GM21576 (cell line): ENCODE measurements around the gene GALE.
"Not testable (repeated sequence)": the region's sequence is repeated elsewhere in the genome, so short reads cannot be mapped to it uniquely, and the experiment has no call there.

Experiments
- ATAC-seq: cut with Tn5 transposase; IDR thresholded peaks from one replicate; pipeline ENCODE4 v1.9.1; 2021; ENCODE audit warnings: mild to moderate bottlenecking, moderate library complexity; ENCODE audit not compliant: unreplicated experiment

Gene GALE

DNA sequence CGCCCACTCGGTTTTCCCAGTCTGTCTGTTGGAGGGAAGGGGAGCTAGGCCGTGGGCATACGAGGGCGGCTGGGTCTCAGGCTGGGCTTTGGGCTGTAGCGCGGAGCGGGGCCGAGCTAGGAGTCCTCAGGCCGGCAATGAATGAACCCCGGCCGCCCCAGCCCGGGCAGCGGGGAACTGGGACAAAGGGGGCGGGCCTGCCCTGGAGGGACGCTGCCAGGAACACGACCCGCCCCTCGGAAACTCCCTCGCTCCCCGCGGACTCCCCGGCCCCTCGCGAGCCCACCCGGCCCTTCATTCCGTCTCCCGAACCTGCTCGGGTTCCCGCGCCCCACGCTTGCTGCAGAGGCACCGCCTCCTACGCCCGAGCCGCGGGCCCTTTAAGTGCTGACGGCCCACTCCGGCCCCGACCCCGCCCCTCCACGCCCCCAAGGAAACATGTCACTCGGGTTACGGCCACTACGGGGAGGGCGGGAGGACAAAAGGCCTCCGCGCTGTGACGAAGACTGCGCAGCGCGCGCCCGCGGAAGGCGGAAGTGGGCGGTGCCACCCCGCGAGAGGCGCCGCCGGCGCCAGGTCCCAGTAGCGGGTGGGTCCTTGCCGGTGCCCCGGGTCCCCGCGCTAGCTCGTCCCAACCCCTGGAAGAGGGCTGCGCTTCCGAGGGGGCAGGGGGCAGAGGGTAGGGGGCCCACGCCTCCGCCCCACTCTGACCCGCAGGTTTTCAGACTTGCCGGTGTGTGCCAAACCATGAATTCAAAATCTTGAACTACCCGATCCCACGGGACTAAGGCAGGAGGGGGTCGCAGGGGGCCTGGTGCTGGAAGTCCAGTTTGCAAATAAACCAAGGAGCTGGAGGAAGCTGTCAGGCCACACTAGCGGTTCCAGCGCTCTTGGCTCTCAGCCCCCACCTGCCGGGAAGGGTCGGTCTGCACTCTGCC is at the start of gene GALE:
TSS of gene GALE (minus strand) at position 355 of the 938 bp plus-strand sequence. CDS start 1,747 bp downstream, outside the sequence.
- ATAC-seq, result peak; percentile 69

DNA sequence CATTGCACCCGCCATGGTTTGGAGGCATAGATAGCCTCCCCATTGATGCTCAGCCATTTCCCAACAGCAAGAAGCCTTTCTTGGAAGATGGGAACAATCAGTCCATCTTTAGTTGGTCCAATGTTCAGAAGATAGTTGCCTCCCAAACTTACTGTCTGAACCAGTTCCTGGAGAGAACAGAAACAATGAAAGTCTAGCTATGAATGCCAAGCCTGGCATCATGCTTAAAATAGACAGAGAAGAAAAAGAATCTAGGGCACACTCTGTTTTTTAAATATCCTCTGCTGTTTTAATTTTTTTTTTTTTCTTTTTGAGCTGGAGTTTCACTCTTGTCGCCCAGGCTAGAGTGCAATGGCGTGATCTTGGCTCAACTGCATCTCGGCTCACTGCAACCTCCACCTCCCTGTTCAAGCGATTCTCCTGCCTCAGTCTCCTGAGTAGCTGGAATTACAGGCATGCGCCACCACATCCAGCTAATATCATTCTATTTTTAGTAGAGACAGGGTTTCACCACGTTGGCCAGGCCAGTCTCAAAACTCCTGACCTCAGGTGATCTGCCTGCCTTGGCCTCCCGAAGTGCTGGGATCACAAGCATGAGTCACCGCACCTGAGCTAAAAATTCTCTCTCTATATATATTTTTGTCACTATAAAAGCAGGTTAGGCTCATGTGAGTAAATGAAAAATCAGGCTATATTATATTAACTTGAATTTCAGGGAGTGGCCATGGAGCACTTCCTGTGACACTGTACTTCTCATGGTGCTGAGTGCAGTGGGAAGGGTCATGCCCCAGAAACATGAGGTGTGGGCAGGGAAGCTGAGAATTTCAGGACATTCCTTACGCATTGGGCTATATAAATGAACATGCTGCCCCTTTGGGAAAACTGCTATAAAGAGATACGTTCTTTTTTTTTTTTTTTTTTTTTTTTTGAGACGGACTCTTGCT is 48.4 kb upstream of the GALE start:
- no peak for ATAC-seq

DNA sequence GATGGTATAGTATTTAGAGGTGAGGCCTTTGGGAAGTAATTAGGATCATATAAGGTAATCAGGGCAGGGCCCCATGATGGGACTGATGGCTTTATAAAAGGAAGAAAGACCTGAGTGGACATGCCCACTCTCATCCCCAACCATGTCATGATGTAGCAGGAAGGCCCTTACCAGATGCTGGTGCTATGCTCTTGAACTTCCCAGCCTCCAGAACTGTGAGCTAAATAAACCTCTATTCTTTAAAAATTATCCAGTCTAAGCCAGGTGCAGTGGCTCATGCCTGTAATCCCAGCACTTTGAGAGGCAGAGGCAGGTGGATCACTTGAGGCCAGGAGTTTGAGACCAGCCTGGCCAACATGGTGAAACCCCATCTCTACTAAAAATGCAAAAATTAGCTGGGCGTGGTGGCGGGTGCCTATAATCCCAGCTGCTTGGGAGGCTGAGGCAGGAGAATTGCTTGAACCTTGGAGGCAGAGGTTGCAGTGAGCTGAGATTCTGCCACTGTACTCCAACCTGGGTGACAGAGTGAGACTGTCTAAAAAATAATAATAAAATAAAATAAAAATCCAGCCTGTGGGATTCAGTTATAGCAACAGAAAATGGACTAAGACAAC is 47.0 kb upstream of the GALE start:
- not testable (repeated sequence) for ATAC-seq

DNA sequence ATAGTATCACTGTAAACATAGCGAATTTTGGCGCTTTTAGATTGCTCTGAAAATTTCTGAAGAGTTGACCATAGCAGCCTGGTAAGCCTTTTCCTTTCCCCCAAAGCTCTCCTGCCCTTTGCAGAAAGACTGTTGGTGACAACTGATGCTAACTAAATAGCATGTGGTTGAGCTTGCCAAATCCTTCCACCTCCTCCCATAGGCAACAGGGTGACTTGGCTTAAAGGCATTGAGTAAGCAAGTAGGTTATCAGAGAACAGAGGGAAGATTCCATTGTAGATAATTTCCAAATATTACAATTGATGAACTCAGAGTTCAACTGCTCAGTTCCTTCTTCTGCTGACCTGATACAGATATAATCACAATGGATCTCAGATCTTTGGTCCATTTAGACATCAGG is 44.6 kb upstream of the GALE start:
- ATAC-seq, result no peak

DNA sequence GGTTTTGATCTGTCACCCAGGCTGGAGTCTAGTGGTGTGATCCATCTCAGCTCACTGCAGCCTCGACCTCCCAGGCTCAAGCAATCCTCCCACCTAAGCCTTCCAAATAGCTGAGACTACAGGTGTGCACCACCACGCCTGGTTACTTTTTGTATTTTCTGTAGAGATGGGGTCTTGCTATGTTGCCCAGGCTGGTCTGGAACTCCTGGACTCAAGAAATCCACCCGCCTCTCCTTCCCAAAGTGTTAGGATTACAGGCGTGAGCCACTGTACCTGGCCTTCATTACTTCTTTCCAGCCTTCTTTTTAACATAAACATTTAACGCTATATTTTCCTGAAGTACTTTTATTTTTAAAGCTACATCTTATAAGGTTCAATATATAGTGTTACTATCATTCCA is 43.1 kb upstream of the GALE start:
- ATAC-seq, result no peak

DNA sequence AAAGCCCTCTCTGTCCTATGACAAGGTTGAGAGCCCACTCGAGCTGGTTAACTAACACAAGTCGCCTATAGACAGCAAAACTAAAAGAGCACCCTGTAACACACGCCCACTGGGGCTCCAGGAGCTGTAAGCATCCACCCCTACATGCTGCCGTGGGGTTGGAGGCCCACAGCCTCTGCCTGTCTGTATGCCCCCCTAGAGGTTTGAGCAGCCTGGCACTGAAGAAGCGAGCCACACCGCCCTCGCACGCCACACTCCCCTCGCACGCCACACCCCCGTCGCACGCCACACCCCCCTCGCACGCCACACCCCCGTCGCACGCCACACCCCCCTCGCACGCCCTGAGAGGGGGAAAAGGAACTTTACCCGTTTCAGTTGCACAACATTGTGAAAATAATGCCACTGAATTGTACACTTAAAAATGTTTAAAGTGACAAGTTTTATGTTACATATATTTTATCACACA is 37.9 kb upstream of the GALE start:
- no peak for ATAC-seq

DNA sequence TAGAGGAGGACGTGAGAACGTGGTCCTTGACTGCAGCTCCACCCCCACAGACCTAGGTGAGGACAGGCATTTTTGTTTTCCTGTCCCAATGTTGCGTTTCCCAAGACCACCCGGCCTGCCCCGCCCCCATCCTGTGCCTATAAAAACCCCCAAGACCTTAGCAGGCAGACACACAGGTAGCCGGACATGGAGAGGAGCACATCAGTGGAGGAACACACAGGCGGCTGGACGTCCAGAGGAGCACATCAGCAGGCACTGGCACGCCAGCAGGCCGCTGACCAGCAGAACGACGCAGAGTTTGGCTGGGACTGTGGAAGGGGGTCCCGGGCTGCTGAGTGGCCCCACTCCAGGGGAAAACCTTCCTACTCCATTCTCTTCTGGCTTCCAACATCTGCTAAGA is 37.4 kb upstream of the GALE start:
- no peak for ATAC-seq

DNA sequence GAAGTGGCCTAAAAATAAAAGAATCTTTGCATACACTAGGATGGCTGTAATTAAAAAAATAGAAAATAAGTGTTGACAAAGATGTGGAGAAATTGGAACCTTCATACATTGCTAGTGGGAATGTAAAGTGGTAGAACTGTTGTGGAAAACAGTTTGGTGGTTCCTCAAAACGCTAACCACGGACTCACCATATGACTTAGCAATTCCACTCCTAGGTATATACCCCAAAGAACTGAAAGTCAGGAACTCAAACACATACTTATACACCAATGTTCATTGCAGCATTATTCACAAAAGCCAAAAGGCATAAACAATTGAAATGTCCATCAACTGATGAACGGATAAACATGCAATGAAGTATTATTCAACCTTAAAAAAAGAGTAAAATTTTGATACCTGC is 35.5 kb upstream of the GALE start:
- no peak for ATAC-seq

DNA sequence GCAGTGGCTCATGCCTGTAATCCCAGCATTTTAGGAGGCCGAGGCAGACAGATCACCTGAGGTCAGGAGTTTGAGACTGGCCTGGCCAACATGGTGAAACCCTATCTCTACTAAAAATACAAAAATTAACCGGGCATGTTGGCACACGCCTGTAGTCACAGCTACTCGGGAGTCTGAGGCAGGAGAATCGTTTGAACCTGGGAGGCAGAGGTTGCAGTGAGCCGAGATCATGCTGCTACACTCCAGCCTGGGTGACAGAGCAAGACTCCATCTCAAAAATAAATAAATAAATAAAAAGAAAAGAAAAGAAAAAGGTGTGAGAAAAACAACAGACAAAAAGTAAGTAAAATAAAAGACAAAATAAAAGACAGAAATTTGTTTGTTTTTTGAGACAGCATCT is 33.6 kb upstream of the GALE start:
- ATAC-seq, result not testable (repeated sequence)

DNA sequence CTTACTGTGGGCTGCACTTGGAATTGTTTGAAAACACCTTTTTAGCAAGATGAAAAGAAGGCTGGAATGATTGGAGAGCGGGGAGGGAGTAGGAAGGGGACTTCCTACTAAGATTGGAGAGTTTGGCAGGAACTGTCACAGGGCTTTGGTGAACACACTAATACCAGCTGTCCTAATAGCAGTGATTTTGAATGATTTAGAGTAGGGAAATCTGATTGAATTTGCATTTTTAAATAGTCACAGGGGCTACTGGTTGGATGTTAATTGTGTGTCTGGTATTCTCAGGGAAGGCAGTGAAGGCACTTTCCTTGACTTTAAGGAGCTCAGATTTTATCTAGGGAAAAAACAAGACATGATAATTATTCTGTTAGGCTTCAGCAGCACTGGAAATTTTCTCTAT is 27.2 kb upstream of the GALE start:
- ATAC-seq, result no peak

DNA sequence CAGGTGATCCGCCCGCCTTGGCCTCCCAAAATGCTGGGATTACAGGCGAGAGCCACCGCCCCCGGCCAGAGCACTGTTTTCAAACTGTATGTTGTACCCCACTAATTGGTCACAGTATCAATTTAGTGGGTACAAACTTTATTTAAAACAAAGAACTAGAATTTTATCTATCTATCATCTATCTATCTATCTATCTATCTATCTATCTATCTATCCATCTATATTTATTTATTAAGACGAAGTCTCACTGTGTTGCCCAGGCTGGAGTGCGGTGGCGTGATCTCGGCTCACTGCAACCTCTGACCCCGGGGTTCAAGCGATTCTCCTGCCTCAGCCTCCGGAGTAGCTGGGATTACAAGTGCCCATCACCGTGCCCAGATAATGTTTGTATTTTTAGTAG is 26.0 kb upstream of the GALE start:
- ATAC-seq, result not testable (repeated sequence)

DNA sequence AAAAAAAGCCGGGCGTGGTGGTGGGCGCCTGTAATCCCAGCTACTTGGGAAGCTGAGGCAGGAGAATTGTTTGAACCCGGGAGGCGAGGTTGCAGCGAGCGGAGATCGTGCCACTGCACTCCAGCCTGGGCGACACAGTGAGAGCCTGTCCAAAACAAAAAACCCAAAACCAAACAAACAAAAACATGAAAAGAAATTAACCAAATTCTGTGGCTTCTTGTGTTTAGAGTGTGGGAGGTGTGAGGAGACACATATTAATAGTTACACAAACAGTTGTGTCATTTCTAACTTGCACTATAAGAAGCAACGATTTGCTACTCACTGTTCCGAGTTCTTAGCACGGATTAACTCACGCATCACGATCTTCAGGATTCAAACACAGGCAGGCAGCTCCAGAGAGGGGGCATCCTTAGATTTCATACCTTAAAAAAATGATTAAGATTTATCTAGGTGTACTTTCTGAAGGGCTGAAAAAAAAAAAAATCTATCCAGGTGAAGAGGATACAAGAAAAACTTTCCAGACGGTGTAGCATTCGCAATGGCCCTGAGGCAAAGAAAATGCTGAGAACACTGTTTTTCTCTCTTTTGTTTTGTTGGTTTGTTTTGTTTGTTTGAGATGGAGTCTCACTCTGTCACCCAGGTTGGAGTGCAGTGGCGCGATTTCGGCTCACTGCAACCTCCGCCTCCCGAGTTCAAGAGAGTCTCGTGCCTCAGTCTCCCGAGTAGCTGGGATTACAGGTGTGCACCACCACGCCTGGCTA is 25.4 kb upstream of the GALE start:
- peak; percentile 34 for ATAC-seq

DNA sequence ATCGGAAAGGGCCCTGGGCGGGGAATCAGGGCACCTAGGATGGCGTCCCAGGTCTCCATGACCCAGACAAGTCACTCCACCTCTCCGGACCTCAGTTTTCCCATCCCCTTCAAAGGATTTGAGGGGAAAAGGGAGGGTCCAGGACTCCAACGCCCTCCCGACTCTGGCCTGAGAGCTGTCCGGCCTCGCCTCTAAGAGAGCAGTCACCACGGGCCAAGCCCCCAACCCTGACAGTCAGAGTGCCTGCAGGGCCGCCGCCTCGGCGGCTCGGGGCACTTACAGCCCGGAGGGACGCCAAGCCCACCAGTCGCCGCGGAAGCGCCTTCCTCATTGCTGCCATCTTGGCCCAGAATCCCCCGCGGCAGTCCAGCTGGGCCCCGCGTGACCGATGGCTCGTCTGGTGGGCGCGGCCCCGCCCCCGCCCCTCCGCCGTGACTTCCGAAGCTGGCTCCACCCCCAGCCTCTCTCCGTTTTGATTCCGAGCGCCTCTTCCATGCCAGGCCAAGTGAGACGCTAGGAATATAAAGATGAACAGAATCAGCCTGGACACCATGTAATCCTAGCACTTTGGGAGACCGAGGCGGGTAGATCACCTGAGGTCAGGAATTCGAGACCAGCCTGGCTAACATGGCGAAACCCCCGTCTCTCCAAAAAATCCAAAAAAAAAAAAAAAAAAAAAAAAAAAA is 24.7 kb upstream of the GALE start, which contains the start of gene HMGCL:
TSS of gene HMGCL (minus strand) at position 354 of the 686 bp plus-strand sequence. CDS start at position 340, 14 bp downstream.
- ATAC-seq, result peak; percentile 74

DNA sequence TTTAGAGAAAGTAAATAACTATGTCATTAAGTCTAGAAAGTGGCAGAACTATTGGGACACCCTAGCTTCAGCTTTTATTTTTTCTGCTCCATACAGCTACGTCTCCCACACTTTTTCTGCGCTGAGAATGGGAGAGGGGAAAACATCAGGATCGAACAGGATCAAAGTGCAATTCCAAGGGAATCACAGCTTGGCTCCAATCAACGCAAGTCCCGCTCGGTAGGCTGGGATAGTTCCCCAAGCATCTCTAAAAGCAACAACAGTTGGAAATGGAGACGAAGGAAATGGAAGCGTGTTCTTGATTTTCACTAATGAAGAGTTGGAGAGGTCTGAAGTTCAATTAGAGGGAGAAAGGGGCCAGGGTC is 24.1 kb upstream of the GALE start:
- ATAC-seq, result no peak

DNA sequence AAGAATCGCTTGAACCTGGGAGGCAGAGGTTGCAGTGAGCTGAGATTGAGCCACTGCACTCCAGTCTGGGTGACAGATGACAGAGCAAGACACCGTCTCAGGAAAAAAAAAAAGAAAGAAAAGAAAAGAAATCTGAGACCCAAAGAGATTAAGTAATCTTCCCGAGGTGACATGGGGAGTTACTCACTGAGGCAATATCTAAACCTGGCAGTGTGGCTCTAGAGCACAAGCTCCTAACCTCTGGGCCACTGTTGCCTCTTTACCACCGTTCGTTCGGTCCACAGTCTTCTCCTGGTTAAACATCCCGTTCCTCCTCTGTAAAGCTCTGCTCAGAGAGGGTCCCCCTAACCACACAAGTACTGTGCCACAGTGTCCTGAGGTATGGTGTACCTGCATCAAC is 23.2 kb upstream of the GALE start:
- no peak for ATAC-seq

DNA sequence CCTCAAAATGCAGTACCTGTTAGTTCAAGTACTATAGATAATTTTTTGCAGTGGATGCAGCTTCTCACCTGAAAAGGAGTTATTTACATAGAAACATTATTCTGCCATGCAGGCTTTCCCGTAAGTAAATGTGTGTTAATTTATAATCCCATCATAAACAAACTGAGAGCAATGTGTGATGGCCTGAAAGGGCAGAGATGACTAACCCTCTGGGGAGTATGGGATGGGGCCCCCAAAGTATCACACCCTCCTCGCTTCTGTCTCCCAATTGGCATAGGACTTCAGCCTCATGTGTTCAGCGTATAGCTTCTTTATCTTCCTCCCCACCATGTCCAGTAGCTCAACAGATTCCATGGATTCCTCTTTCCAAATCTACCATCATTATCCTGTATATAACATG is 17.1 kb upstream of the GALE start:
- ATAC-seq, result no peak

DNA sequence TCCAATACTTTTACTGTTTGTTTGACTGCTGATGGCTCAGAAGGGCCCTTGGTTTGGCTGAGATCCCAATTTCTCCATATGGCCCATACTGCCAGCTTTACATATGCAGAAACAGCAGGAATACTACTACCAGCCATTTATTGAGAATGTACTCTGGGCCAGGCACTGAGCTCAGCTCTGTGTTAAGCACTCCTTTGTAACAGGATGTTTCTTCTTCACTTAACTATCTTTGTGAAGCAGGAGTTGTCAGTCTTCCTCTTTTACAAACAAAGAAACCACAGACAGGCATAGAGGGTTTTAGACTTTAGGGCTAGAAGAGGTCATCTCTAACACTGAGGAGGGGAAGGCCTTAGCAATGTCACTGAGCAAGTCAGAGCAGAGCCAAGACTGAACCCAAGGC is 16.4 kb upstream of the GALE start:
- ATAC-seq, result no peak

DNA sequence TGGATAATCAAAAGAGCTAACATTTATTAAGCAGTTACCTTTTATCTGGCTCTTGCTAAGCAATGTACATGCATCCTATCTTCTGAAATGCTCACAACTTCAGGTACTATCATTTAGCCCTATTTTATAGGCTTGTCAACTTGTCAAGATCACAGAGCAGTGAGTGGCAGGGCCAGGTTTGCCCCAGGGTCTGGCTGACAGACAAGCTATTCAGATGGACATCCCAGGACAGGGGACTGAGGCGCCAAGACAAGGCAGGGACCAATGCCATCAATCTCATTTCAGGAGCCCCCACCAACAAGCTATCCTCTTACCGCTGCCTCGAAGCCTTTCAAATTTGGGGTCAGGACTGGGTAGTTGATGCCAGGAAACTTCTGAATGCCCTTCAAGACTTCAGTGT is 15.8 kb upstream of the GALE start:
- no peak for ATAC-seq

DNA sequence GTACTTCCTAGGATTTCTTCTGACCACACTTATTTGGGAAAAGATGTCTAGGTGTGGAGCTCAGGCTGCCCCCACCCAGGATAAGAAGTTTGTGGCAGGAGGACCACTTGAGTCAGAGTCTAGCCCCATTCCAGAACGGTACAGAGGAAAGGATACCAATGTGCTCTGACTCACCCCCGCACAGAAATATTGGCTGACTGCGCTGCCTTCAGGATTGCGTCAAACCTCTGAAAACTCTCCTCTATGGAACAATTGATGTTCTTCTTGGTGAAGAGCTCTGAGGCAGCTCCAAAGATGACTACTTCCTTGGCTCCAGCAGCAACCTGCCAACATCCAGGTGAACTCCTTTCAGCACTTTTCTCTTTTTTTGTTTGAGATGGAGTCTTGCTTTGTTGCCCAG is 13.5 kb upstream of the GALE start:
- no peak for ATAC-seq
